HCEC 1CT (cell line): Measurements from ENCODE around the gene CLDN17.

Source experiments
- DNase-seq: peaks from one replicate; pipeline ENCODE4 v3.0.0-alpha.2; 2017

Gene CLDN17, protein sequence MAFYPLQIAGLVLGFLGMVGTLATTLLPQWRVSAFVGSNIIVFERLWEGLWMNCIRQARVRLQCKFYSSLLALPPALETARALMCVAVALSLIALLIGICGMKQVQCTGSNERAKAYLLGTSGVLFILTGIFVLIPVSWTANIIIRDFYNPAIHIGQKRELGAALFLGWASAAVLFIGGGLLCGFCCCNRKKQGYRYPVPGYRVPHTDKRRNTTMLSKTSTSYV

DNA sequence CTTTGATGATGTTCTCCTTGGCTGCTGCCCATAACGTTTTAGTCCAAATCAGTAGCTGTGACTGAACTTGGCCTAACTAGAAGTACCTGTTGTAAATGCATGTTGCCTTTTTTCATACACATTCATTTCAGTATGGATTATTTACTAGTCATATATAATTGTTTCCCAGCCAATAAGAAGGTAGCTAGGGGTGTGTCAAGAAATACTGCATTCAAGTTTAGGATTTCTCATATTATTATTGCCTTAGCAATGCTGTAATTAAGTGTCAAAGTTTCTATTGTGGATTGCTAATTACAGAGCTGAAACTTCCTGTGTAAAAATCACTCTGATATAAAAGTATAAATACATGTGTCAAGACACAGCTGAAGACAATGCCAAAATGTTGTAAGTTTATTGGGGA lies at the start of gene CLDN17:
Gene CLDN17 (minus strand): TSS at position 101 of the 400 bp plus-strand sequence. CDS start 188 bp downstream, outside the sequence.
- DNase-seq, result no peak

DNA sequence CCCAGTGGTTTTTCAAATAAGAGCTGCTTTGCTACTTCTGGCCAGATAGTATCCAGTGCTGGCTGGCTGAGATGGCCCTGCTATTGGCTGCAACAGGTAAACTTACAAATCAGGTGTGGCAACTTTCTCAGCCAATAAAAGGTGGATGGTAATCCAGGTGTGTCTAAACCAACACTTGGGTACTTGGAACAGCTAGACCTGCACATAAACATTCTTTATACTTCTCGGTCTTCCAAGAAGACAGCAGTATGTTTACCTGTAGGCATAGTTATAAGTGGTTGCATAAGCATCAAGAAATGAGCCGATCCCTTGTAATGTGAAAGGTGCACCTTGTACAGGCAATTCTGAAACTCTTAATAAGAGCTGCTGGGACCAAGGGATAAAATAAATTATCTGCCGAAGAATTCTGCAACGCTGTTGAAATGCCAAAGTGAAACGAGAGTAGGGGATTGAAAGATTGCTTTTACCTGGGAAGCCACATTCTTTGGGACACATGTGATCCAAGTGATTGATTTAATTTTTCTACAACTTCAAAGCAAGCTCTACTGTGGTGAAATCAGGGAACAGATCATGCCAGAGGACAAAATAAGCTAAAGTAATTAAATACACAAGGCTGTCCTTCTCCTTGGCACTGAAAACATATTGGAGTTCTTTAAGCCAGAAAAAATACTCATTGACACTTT lies 49.6 kb upstream of the CLDN17 start, which contains the start of gene CLDN8:
Gene CLDN8 (minus strand): TSS at position 57 of the 683 bp plus-strand sequence. CDS start 172 bp downstream, outside the sequence.
- no peak for DNase-seq

DNA sequence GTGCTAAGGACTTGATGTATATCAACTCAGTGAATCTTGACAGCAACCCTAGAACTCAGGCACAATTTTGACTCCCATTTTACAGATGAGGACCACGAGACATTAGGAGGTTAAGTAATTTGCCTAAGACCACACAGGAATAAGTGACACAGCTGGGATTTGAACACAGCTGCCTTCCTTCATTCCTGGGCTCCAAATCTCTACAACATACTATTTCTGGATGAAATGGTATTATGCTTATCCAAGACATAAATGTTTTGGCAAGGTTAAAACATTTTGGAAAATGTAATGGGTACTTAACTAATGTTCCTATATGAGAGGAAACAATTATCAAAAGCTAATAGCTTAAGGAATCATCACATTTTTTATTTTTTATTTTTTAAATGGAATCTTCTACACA lies 44.5 kb upstream of the CLDN17 start:
- no peak for DNase-seq

DNA sequence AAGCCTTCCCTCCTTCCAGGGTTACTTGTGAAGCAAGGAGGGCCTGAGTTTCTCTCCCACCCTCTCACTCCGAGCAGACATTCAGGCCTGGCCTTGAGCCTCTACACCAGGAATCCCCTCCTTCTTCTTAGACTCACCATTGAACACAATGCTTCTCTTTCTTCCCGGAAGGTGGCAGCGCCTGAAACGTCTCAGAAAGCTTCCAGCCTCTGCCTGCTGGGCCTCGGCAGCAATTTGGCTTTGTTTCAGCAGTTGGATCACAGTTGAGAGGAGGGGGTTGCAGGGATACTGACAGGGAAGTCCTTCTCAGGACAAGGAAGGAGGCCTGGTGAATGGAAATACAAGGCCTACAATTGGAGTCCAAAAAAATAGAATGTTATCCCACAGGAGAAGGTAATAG lies 43.0 kb upstream of the CLDN17 start:
- no peak for DNase-seq

DNA sequence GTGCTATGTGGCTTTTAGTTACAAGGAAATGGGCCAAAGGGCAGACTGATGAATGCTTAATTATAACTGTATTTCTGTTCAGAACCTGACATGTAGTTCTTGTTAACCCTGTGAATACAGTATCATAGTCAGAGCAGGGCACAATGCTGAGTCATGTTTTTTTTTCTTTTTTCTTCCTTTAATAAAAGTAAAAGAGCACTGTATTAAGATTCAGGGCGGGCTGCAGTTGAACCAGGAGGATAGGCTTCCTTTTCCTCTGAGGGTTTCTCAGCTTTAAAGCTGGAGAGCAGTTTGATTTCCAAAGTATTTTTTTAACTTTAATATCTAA lies 40.6 kb upstream of the CLDN17 start:
- DNase-seq, result no peak

DNA sequence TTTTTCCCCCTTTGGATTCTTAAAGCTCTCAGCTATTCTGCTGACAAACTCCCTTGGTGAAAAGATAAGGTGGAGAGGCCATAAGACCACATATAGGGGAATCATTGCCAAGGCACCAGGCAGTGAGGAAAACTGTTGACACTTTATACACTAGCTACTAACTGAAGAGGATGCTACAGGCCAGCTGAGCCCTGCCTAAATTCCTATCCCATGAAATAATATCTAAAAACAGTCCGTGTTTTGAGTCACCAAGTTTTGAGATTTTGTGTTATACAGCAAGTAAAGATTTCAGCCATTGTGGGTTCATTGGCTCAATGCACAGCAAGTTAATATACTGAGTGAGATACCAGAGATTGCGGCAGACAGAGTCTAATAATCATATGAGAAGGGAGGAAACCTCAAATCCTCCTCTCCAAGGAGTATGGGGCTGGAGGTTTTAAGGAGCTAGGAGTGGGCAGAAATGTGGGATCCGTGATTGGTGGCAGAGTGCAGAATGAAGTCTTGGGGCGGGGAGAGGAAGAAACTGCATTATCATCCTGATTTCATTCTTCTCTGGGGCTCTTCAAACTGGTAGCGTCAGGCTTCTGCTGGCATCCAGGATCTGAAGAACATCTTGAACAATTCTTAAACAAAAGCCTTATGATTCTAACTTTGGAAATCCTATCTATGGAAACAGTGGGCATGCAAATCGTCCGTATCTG lies 40.1 kb upstream of the CLDN17 start:
- no peak for DNase-seq

GRCh38 chr21:30200000-30200399 lies 33.4 kb upstream of the CLDN17 start:
- no peak for DNase-seq

DNA sequence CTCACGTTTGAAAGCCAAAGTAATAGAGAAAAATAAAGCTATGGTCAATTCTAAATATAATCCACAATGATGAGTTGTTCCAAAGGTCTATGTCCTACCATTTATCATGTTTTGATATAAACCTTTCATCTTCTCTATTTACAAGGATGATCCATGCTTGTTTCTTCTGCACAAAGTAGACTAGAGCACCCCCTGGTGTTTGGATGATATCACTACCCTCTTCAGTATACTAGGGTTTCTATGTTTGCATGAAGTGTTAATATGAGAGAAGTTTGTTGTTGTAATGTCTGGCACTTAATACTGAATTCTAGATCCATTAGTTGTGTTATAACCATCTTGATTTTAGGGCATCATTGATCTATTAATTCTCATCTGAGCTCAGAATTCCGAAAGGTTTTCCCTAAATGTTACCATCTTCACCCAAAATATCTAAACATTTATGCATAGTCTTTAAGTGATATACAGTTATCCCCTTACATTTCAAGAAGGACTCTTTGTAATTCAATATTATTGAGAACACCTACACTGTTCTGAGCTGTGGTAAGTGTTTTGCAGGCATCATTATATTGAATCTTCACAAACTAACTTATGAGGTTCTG lies 28.2 kb upstream of the CLDN17 start:
- DNase-seq, result no peak

- DNase-seq, result no peak
Measured at GRCh38 chr21:30193201-30193600, 26.6 kb upstream of the CLDN17 start.

- DNase-seq, result no peak
Measured at GRCh38 chr21:30190554-30190953, 23.9 kb upstream of the CLDN17 start.

DNA sequence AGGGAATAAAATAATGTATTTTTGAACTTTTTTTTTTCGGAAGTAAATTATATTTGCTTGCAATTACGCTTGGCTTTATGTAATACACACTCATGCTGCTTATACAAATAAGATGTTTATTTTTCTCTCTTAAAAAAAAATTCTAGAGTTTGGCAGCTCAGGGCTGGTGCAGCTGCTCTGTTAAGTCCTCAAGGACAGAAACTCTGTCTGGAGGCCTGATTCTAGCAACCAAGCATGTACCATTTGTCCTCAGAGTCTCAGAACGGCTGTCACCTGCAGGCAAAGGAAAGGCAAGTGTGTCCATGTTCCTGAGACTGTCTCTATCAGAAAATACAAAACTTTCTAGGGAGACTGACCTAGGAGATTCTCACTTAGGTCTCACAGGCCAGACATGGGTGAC lies 23.2 kb upstream of the CLDN17 start:
- no peak for DNase-seq

DNA sequence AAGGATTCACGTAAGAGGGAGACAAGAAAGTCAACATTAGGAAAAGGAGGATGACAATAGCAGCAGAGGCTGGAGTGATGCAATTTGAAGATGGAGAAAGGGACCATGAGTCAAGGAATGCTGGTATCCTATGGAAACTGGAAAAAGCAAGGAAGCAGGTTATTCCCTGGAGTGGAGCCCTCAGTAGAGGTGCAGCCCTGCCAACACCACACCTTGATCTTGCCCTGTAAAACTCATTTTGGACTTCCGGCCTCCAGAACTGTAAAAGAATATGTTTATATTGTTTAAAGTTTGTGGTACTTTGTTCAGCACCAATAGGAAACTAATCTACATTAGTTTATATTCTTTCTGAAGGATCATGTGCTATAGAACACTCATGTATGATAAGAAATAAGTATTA lies 19.6 kb upstream of the CLDN17 start:
- DNase-seq, result no peak

- no peak for DNase-seq
Measured at GRCh38 chr21:30168086-30168485, 1.5 kb upstream of the CLDN17 start.

DNA sequence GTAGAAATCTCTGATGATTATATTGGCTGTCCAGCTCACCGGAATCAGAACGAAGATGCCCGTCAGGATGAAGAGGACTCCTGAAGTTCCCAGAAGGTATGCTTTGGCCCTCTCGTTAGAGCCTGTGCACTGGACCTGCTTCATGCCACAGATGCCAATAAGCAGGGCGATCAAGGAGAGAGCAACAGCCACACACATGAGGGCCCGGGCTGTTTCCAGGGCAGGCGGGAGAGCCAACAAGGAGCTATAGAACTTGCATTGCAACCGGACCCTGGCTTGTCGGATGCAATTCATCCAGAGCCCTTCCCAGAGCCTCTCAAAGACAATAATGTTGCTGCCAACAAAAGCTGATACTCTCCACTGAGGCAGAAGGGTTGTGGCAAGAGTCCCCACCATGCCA lies 434 bp downstream of the CLDN17 start:
- no peak for DNase-seq

DNA sequence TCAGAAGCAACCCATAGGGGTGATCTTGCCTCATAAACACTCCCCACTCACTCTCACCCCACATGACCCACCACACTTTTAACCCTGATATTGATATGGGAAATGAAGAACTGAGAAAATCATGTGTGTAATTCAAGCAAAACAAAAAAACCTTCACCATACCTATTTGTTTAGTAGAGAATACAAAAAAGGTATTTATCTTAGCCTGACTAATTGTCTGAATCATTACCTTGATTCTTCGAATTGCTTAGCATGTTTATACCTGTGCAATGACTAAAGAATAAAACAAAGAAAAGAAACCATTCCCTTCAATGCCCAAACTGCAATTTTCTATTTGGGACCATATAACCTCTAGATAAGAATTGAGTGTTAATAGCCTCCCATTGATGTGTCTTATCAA lies 1.8 kb downstream of the CLDN17 start:
- no peak for DNase-seq

DNA sequence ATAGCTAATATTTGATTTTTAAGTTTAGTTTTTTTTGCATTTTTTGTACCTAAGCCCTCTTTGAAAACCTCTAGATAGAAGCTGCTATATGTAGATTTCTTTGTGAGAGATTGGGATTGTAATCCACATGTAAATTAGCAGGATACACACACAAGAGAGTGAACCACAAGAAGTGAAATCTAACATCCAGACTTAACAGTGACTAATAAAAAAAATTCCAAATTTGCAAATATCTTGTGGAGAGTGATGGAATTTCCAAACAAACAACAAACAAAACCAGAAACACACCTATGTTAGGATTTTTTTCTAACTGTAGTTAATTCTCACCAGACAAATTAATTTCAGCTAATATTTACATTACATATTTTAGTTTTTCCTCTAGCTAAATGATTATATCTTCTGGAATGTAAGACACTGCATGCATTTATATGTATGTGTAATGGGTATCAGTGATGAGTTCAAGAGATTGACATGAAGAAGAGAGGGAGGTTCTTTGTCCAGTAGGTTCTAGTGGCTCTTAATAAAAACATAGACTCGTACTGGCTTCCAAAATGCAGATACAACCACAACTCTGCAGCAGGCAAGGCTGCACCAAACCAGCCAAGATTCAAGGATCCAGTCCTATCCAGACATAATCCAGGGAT lies 12.8 kb downstream of the CLDN17 start:
- DNase-seq, result no peak

DNA sequence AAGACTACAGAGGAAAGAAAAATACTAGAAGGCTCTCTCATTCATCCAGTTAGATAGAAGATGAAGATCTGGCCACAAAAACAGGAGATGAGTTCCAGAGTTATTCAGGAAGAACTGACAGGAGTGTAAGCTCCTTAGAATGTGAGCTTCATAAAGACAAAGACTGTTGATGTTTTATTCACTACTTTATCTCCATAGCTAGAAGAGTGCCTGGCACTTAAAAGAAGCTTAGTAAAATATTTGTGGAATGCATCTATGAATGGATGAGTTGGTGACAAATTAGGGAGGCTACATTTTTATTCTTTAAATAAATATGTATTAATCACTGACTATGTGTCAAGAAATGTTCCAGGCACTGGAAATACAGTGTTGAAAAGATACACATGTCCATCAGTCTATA lies 13.8 kb downstream of the CLDN17 start:
- DNase-seq, result no peak

DNA sequence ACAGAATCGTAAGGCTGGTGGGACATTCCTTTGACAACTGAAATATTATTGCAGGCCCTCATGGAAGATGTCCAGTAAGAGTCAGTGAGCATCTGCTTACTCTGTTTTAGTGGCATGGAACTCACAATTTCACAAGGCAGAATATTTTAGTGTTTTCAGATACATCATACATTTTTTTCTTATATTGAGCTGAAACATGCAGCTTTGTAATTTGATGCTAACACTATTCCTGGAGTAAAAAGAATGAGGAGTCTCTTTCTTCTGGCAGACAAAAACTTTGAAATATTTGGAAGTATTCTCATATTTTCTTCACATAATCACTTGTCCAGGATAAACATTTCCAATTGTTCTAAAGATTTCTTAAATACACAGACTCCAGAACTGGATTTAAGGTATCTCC lies 17.7 kb downstream of the CLDN17 start:
- no peak for DNase-seq

DNA sequence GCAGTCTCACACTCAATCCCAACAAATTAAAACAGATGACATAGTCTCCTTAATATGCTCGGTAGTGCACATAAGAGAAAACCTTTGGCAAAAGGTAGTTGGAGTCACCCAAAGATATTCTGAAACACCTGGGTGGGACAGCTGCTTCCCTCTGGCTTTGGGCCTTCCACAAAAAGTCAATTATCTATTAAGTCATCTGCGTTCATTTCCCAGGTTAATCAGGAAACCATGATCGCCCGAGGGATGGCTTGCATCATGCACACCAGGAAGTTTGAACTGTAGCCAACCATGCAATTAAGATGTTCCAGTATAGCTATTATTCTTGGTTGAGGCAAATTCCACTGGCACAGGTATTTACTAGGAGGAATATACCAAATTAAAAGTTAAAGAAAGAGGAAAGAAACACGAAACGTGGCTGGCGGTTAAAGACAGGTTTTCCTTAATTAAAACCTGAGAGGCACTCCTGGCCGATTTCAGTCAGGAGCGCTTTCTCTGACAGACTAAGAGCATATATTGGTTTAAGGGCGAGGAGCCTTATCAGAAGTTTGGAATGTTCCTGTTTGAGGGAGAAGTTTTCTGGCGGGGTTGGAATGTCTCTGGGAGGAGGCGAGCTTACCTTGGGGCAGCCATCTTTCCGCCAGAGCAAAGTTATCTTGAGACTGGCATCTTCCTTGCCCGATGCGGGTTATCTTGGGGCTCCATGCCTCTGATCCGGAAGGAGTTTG lies 19.9 kb downstream of the CLDN17 start:
- DNase-seq, result no peak

- no peak for DNase-seq
Measured at GRCh38 chr21:30138483-30138882, 28.1 kb downstream of the CLDN17 start.

GRCh38 chr21:30129246-30129645 lies 37.4 kb downstream of the CLDN17 start:
- DNase-seq, result no peak

DNA sequence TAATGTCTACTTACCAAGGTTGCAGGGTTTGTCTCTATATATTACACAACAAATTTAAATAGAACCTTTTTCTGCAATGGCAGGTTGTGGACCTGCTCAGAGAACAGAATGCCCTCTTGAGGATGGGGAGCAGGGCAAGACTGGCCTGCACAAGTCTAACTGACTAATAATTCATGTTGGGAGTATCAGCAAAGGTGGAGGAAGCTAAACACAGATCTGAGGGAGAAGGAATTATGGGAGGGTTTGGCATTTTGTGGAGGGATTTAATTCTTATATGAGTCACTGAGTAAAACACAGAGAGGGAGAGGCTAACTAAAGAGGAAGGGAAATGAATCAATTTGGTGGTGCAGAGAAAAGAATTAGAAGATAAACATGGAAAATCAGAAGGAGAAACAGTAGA lies 40.0 kb downstream of the CLDN17 start:
- DNase-seq, result no peak

- DNase-seq, result no peak
Measured at GRCh38 chr21:30117631-30118030, 49.0 kb downstream of the CLDN17 start.
